ENCODE data around the gene HNRNPL. TPM values are rescaled to one million over a fixed set of nuclear protein-coding genes. Genes with fewer than 3 reads are reported as not detected.

Gene HNRNPL
- total and polyA plus RNA-seq, 9 of the 15 experiments (the other 6 are each of a cell fraction or from before 2014, with no cell fraction given), result 39.5 to 610 (median 299) TPM

- no peak for TF ChIP-seq FOXJ3 (CRISPR knock-in tag; IDR thresholded peaks at IDR 0.05)
- no peak for TF ChIP-seq GABPB2 (CRISPR knock-in tag; conservative IDR thresholded peaks at IDR 0.05)
- TF ChIP-seq DACH1 (IDR thresholded peaks at IDR 0.05; ENCODE audit: partially characterized antibody), result peak; percentile 87
- TF ChIP-seq TCF7L2 (IDR thresholded peaks at IDR 0.05; ENCODE audit: low read depth, low read length), result no peak
- no peak for TF ChIP-seq GABPB1 (CRISPR knock-in tag; IDR thresholded peaks at IDR 0.05)
- TF ChIP-seq, protein P1, sequence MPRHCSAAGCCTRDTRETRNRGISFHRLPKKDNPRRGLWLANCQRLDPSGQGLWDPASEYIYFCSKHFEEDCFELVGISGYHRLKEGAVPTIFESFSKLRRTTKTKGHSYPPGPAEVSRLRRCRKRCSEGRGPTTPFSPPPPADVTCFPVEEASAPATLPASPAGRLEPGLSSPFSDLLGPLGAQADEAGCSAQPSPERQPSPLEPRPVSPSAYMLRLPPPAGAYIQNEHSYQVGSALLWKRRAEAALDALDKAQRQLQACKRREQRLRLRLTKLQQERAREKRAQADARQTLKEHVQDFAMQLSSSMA (CRISPR knock-in tag; IDR thresholded peaks at IDR 0.05), result no peak
- TF ChIP-seq HOMEZ (CRISPR knock-in tag; IDR thresholded peaks at IDR 0.05), result no peak
- TF ChIP-seq SRF (CRISPR knock-in tag; IDR thresholded peaks at IDR 0.05), result peak in 1 of 2 experiments; percentile 73; a peak in 1 of 4 replicates
- no peak for TF ChIP-seq HSF4 (CRISPR knock-in tag; IDR thresholded peaks at IDR 0.05; ENCODE audit: borderline replicate concordance)
- no peak for TF ChIP-seq TAF1 (IDR thresholded peaks at IDR 0.05; ENCODE audit: control insufficient read depth, extremely low read depth, insufficient read depth, low read length, severe bottlenecking)
- no peak for TF ChIP-seq ZFPM2 (CRISPR knock-in tag; IDR thresholded peaks at IDR 0.05)
- TF ChIP-seq SMC3 (conservative IDR thresholded peaks at IDR 0.05; ENCODE audit: insufficient read depth, low read depth, low read length), result no peak
- no peak for TF ChIP-seq POLR2A (conservative IDR thresholded peaks at IDR 0.05)
- TF ChIP-seq, protein P2, sequence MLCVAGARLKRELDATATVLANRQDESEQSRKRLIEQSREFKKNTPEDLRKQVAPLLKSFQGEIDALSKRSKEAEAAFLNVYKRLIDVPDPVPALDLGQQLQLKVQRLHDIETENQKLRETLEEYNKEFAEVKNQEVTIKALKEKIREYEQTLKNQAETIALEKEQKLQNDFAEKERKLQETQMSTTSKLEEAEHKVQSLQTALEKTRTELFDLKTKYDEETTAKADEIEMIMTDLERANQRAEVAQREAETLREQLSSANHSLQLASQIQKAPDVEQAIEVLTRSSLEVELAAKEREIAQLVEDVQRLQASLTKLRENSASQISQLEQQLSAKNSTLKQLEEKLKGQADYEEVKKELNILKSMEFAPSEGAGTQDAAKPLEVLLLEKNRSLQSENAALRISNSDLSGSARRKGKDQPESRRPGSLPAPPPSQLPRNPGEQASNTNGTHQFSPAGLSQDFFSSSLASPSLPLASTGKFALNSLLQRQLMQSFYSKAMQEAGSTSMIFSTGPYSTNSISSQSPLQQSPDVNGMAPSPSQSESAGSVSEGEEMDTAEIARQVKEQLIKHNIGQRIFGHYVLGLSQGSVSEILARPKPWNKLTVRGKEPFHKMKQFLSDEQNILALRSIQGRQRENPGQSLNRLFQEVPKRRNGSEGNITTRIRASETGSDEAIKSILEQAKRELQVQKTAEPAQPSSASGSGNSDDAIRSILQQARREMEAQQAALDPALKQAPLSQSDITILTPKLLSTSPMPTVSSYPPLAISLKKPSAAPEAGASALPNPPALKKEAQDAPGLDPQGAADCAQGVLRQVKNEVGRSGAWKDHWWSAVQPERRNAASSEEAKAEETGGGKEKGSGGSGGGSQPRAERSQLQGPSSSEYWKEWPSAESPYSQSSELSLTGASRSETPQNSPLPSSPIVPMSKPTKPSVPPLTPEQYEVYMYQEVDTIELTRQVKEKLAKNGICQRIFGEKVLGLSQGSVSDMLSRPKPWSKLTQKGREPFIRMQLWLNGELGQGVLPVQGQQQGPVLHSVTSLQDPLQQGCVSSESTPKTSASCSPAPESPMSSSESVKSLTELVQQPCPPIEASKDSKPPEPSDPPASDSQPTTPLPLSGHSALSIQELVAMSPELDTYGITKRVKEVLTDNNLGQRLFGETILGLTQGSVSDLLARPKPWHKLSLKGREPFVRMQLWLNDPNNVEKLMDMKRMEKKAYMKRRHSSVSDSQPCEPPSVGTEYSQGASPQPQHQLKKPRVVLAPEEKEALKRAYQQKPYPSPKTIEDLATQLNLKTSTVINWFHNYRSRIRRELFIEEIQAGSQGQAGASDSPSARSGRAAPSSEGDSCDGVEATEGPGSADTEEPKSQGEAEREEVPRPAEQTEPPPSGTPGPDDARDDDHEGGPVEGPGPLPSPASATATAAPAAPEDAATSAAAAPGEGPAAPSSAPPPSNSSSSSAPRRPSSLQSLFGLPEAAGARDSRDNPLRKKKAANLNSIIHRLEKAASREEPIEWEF (CRISPR knock-in tag; IDR thresholded peaks at IDR 0.05), result no peak
- TF ChIP-seq ZNF444 (CRISPR knock-in tag; IDR thresholded peaks at IDR 0.05), result no peak
- no peak for TF ChIP-seq SMARCB1 (IDR thresholded peaks at IDR 0.05; ENCODE audit: insufficient read length, low read depth)
- no peak for TF ChIP-seq ZNF561 (CRISPR knock-in tag; conservative IDR thresholded peaks at IDR 0.05)
- peak; percentile 62 for TF ChIP-seq CCNT2 (IDR thresholded peaks at IDR 0.05; ENCODE audit: borderline replicate concordance, extremely low read depth, insufficient read length, low read depth, low read length)
- no peak for TF ChIP-seq SNRNP70 (optimal IDR thresholded peaks at IDR 0.05; ENCODE audit: low read depth, low read length)
- TF ChIP-seq HNRNPK (IDR thresholded peaks at IDR 0.05; ENCODE audit: low read depth, low read length, poor library complexity, severe bottlenecking), result no peak
Measured at GRCh38 chr19:38819231-38819920, 30.4 kb downstream of the HNRNPL start (continued).
